SKM-1 treated with dmso at 0.1 percent for 144 hours (cell line): ENCODE measurements around the gene C19orf38.

Experiments
- DNase-seq: peaks from one replicate; lab custom pipeline; 2025; ENCODE audit not compliant: unreplicated experiment; lab: John Stamatoyannopoulos, UW

C19orf38 gene

GRCh38 chr19:10899151-10899653 lies 51.0 kb downstream of the C19orf38 start:
- DNase-seq, result no peak

GRCh38 chr19:10907925-10908324 lies 59.7 kb downstream of the C19orf38 start:
- DNase-seq, result no peak

- no peak for DNase-seq
Observed at GRCh38 chr19:10908380-10908960, 60.3 kb downstream of the C19orf38 start.

GRCh38 chr19:10911579-10912363 lies 63.6 kb downstream of the C19orf38 start:
- DNase-seq, result no peak

GRCh38 chr19:10912619-10913018 lies 64.4 kb downstream of the C19orf38 start:
- no peak for DNase-seq

GRCh38 chr19:10913716-10914340 lies 65.6 kb downstream of the C19orf38 start:
- DNase-seq, result no peak

- DNase-seq, result no peak
Observed at GRCh38 chr19:10915130-10916091, 67.2 kb downstream of the C19orf38 start.

GRCh38 chr19:10916602-10917001 lies 68.4 kb downstream of the C19orf38 start:
- DNase-seq, result no peak

- no peak for DNase-seq
Observed at GRCh38 chr19:10918359-10918758, 70.1 kb downstream of the C19orf38 start.
